ENCODE measurements around the gene MYH6. TPM values are rescaled to one million over a fixed set of nuclear protein-coding genes. Genes with fewer than 3 reads are reported as not detected.

MYH6 gene
- total and polyA plus RNA-seq, 3 experiments from 2014 or later, result 0.09 TPM; not detected in 2

- ChIA-PET CTCF (no interaction called here), POLR2A (no interaction called here)
- Histone ChIP-seq H3K27me3 (ENCODE audit: insufficient read depth, low read length, poor library complexity, severe bottlenecking) (no peaks in the 10 kb centered on the region), H3K9me3 (ENCODE audit: low read length) (no peaks in the 10 kb centered on the region), H3K36me3 (ENCODE audit: insufficient read depth, low read length) (no peaks in the 10 kb centered on the region), H3K27ac (ENCODE audit: low read depth, low read length) (no peak overlapping the region), H3K4me3 (ENCODE audit: low read length) (no peak overlapping the region), H3K4me1 (ENCODE audit: insufficient read depth, low read length) (no peaks in the 10 kb centered on the region)
- DNase-seq, result no peak
- peak overlapping the region in 1 of 8 donors; percentile 4 for H3K27ac Mint-ChIP-seq
- H3K4me1 Mint-ChIP-seq, result no peaks in the 10 kb centered on the region
- no peak overlapping the region for H3K4me3 Mint-ChIP-seq
- no peaks in the 10 kb centered on the region for H3K36me3 Mint-ChIP-seq
- H3K27me3 Mint-ChIP-seq, result peaks cover 12 to 19% of the 10 kb centered on the region in 2 donors
- no peaks in the 10 kb centered on the region for H3K9me3 Mint-ChIP-seq
Measured at GRCh38 chr14:23438101-23438971, 30.3 kb upstream of the MYH6 start.

GRCh38 chr14:23437133-23438100 lies 29.3 kb upstream of the MYH6 start:
- Histone ChIP-seq H3K4me3 (ENCODE audit: low read length) (no peak overlapping the region), H3K9me3 (ENCODE audit: low read length) (no peaks in the 10 kb centered on the region), H3K4me1 (ENCODE audit: insufficient read depth, low read length) (no peaks in the 10 kb centered on the region), H3K36me3 (ENCODE audit: insufficient read depth, low read length) (no peaks in the 10 kb centered on the region), H3K27ac (ENCODE audit: low read depth, low read length) (no peak overlapping the region), H3K27me3 (ENCODE audit: insufficient read depth, low read length, poor library complexity, severe bottlenecking) (no peaks in the 10 kb centered on the region)
- H3K36me3 Mint-ChIP-seq, result no peaks in the 10 kb centered on the region
- no peak overlapping the region for H3K27ac Mint-ChIP-seq
- no peaks in the 10 kb centered on the region for H3K9me3 Mint-ChIP-seq
- no peak overlapping the region for H3K4me3 Mint-ChIP-seq
- ChIA-PET CTCF (interaction anchor here (0.8 kb wide), 1 partner anchor 62 kb away, joined by 3 read pairs; no protein-coding TSS in a partner anchor), POLR2A (no interaction called here)
- peaks cover 16 to 17% of the 10 kb centered on the region in 2 donors for H3K27me3 Mint-ChIP-seq
- DNase-seq, result no peak
- H3K4me1 Mint-ChIP-seq, result no peaks in the 10 kb centered on the region

- H3K4me1 Mint-ChIP-seq, result no peaks in the 10 kb centered on the region
- H3K27ac Mint-ChIP-seq, result peak overlapping the region in 1 of 8 donors; percentile 43
- no peaks in the 10 kb centered on the region for H3K36me3 Mint-ChIP-seq
- ChIA-PET CTCF (no interaction called here), POLR2A (no interaction called here)
- no peak for DNase-seq
- Histone ChIP-seq H3K27ac (ENCODE audit: low read depth, low read length) (no peak overlapping the region), H3K36me3 (ENCODE audit: insufficient read depth, low read length) (no peaks in the 10 kb centered on the region), H3K4me3 (ENCODE audit: low read length) (no peak overlapping the region), H3K4me1 (ENCODE audit: insufficient read depth, low read length) (no peaks in the 10 kb centered on the region), H3K9me3 (ENCODE audit: low read length) (no peaks in the 10 kb centered on the region), H3K27me3 (ENCODE audit: insufficient read depth, low read length, poor library complexity, severe bottlenecking) (no peaks in the 10 kb centered on the region)
- no peak overlapping the region for H3K4me3 Mint-ChIP-seq
- peaks cover 14 to 16% of the 10 kb centered on the region in 2 donors for H3K27me3 Mint-ChIP-seq
- no peaks in the 10 kb centered on the region for H3K9me3 Mint-ChIP-seq
Measured at GRCh38 chr14:23436327-23437132, 28.5 kb upstream of the MYH6 start.

GRCh38 chr14:23435543-23436326 lies 27.7 kb upstream of the MYH6 start, which contains the start of gene MYH7:
TSS of gene MYH7 (minus strand) at chr14:23435660. CDS start at chr14:23433732, 1,928 bp downstream.
- Mint-ChIP-seq H3K4me3 (no peak within 1 kb of the TSS), H3K9me3 (no peaks in the 10 kb centered on the region), H3K36me3 (no peaks in the 10 kb centered on the region), H3K27ac (peak within 1 kb of the TSS in 1 of 8 donors; percentile 43), H3K27me3 (peaks cover 11 to 20% of the 10 kb centered on the region in 2 donors), H3K4me1 (no peaks in the 10 kb centered on the region)
- DNase-seq, result no peak
- CTCF ChIA-PET, result no interaction called here
- H3K27me3 ChIP-seq (ENCODE audit: insufficient read depth, low read length, poor library complexity, severe bottlenecking), result no peaks in the 10 kb centered on the region
- POLR2A ChIA-PET, result no interaction called here
- H3K4me3 ChIP-seq (ENCODE audit: low read length), result no peak within 1 kb of the TSS
- no peaks in the 10 kb centered on the region for H3K9me3 ChIP-seq (ENCODE audit: low read length)
- H3K27ac ChIP-seq (ENCODE audit: low read depth, low read length), result no peak within 1 kb of the TSS
- no peaks in the 10 kb centered on the region for H3K36me3 ChIP-seq (ENCODE audit: insufficient read depth, low read length)
- no peaks in the 10 kb centered on the region for H3K4me1 ChIP-seq (ENCODE audit: insufficient read depth, low read length)

GRCh38 chr14:23434488-23435222 lies 26.6 kb upstream of the MYH6 start:
- H3K9me3 ChIP-seq (ENCODE audit: low read length), result no peaks in the 10 kb centered on the region
- H3K9me3 Mint-ChIP-seq, result no peaks in the 10 kb centered on the region
- H3K27me3 Mint-ChIP-seq, result peaks cover 8 to 20% of the 10 kb centered on the region in 2 donors
- H3K36me3 ChIP-seq (ENCODE audit: insufficient read depth, low read length), result no peaks in the 10 kb centered on the region
- POLR2A ChIA-PET, result no interaction called here
- DNase-seq, result no peak
- no peaks in the 10 kb centered on the region for H3K4me1 Mint-ChIP-seq
- H3K4me3 ChIP-seq (ENCODE audit: low read length), result no peak overlapping the region
- no peaks in the 10 kb centered on the region for H3K27me3 ChIP-seq (ENCODE audit: insufficient read depth, low read length, poor library complexity, severe bottlenecking)
- no peaks in the 10 kb centered on the region for H3K36me3 Mint-ChIP-seq
- no peaks in the 10 kb centered on the region for H3K4me1 ChIP-seq (ENCODE audit: insufficient read depth, low read length)
- H3K27ac Mint-ChIP-seq, result peak overlapping the region in 1 of 8 donors; percentile 26
- no peak overlapping the region for H3K27ac ChIP-seq (ENCODE audit: low read depth, low read length)
- CTCF ChIA-PET, result no interaction called here
- no peak overlapping the region for H3K4me3 Mint-ChIP-seq

GRCh38 chr14:23433457-23433856 lies 25.4 kb upstream of the MYH6 start:
- no peaks in the 10 kb centered on the region for H3K9me3 ChIP-seq (ENCODE audit: low read length)
- Mint-ChIP-seq H3K36me3 (no peaks in the 10 kb centered on the region), H3K9me3 (no peaks in the 10 kb centered on the region), H3K27me3 (peaks cover 8 to 22% of the 10 kb centered on the region in 2 donors), H3K4me3 (no peak overlapping the region), H3K27ac (no peak overlapping the region), H3K4me1 (no peaks in the 10 kb centered on the region)
- H3K27ac ChIP-seq (ENCODE audit: low read depth, low read length), result no peak overlapping the region
- H3K36me3 ChIP-seq (ENCODE audit: insufficient read depth, low read length), result no peaks in the 10 kb centered on the region
- no peaks in the 10 kb centered on the region for H3K27me3 ChIP-seq (ENCODE audit: insufficient read depth, low read length, poor library complexity, severe bottlenecking)
- no peak overlapping the region for H3K4me3 ChIP-seq (ENCODE audit: low read length)
- CTCF ChIA-PET, result no interaction called here
- no peaks in the 10 kb centered on the region for H3K4me1 ChIP-seq (ENCODE audit: insufficient read depth, low read length)
- POLR2A ChIA-PET, result no interaction called here
- DNase-seq, result no peak

- CTCF ChIA-PET, result no interaction called here
- no peaks in the 10 kb centered on the region for H3K9me3 Mint-ChIP-seq
Measured at GRCh38 chr14:23432946-23433345, 24.9 kb upstream of the MYH6 start.

More at GRCh38 chr14:23432946-23433345, 24.9 kb upstream of the MYH6 start:
- Histone ChIP-seq H3K27me3 (ENCODE audit: insufficient read depth, low read length, poor library complexity, severe bottlenecking) (no peaks in the 10 kb centered on the region), H3K9me3 (ENCODE audit: low read length) (no peaks in the 10 kb centered on the region), H3K4me3 (ENCODE audit: low read length) (no peak overlapping the region), H3K36me3 (ENCODE audit: insufficient read depth, low read length) (no peaks in the 10 kb centered on the region), H3K4me1 (ENCODE audit: insufficient read depth, low read length) (no peaks in the 10 kb centered on the region), H3K27ac (ENCODE audit: low read depth, low read length) (no peak overlapping the region)
- H3K4me1 Mint-ChIP-seq, result no peaks in the 10 kb centered on the region
- H3K27ac Mint-ChIP-seq, result no peak overlapping the region
- DNase-seq, result no peak
- peaks cover 9 to 21% of the 10 kb centered on the region in 2 donors for H3K27me3 Mint-ChIP-seq
- H3K4me3 Mint-ChIP-seq, result no peak overlapping the region
- POLR2A ChIA-PET, result no interaction called here
- no peaks in the 10 kb centered on the region for H3K36me3 Mint-ChIP-seq
